Measurements from ENCODE around the gene TMEM198.

DNA sequence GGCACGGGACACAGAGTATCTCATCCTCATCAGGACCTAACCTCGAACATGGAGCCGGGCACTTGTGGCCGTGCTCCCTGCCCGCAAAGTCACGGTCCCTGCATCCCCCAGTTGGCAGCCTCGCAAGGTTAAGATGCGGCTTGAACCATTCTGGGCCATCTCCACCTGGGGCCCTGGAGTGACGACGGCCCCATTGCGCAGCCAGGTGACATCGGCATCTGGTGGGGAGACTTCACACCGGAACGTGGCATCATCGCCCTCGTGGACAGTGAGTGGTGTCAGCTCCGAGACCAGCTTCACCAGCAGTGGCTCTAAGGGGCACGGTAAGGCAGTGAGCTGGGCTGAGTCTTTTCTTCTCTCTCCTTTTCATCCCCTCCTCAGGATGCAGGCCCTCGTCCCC is 12.6 kb downstream of the TMEM198 start:
- TF ChIP-seq POLR2A (IDR thresholded peaks at IDR 0.05; ENCODE audit: low read depth, low read length) = no peak
- no peak for TF ChIP-seq POLR2AphosphoS5 (IDR thresholded peaks at IDR 0.05; ENCODE audit: low read depth, low read length)
